ENCODE measurements around the gene SORCS2.

SORCS2 gene

GRCh38 chr4:7782783-7783182 lies 590.4 kb downstream of the SORCS2 start:
- no peak for DNase-seq (ENCODE audit: low read depth)

- no peak for DNase-seq (ENCODE audit: low read depth)
These were observed 591.2 kb downstream of the SORCS2 start for GRCh38 chr4:7783541-7783940.

GRCh38 chr4:7784131-7784870 lies 592.0 kb downstream of the SORCS2 start:
- DNase-seq (ENCODE audit: low read depth) = no peak

- DNase-seq (ENCODE audit: low read depth) = no peak
These were observed 592.7 kb downstream of the SORCS2 start for GRCh38 chr4:7785017-7785416.

GRCh38 chr4:7786040-7786439 lies 593.7 kb downstream of the SORCS2 start:
- DNase-seq (ENCODE audit: low read depth) = no peak

GRCh38 chr4:7786517-7786916 lies 594.2 kb downstream of the SORCS2 start:
- DNase-seq (ENCODE audit: low read depth) = no peak

GRCh38 chr4:7787067-7787466 lies 594.7 kb downstream of the SORCS2 start:
- DNase-seq (ENCODE audit: low read depth) = no peak

- DNase-seq (ENCODE audit: low read depth) = no peak
These were observed 595.4 kb downstream of the SORCS2 start for GRCh38 chr4:7787681-7788141.

GRCh38 chr4:7788193-7788592 lies 595.9 kb downstream of the SORCS2 start:
- no peak for DNase-seq (ENCODE audit: low read depth)

- DNase-seq (ENCODE audit: low read depth) = no peak
These were observed 596.5 kb downstream of the SORCS2 start for GRCh38 chr4:7788694-7789425.

- DNase-seq (ENCODE audit: low read depth) = no peak
These were observed 597.7 kb downstream of the SORCS2 start for GRCh38 chr4:7790023-7790422.

GRCh38 chr4:7790999-7791398 lies 598.7 kb downstream of the SORCS2 start:
- no peak for DNase-seq (ENCODE audit: low read depth)
